Astrocyte (in vitro differentiated cells and primary cell): Measurements from ENCODE around the gene ZNF385C.

ENCODE experiments used
- EZH2 ChIP-seq: IDR thresholded peaks from 2 replicates; pipeline ENCODE4 v1.6.1; 2012; ENCODE audit warnings: mild to moderate bottlenecking, low read length, inconsistent platforms; ENCODE audit not compliant: insufficient read depth
- TF ChIP-seq, protein P1 (sequence below): IDR thresholded peaks from 2 replicates; pipeline ENCODE4 v1.5.1; 2011; ENCODE audit warnings: low read depth, mild to moderate bottlenecking, inconsistent platforms, low read length, moderate library complexity; ENCODE audit not compliant: insufficient read depth

DNA sequence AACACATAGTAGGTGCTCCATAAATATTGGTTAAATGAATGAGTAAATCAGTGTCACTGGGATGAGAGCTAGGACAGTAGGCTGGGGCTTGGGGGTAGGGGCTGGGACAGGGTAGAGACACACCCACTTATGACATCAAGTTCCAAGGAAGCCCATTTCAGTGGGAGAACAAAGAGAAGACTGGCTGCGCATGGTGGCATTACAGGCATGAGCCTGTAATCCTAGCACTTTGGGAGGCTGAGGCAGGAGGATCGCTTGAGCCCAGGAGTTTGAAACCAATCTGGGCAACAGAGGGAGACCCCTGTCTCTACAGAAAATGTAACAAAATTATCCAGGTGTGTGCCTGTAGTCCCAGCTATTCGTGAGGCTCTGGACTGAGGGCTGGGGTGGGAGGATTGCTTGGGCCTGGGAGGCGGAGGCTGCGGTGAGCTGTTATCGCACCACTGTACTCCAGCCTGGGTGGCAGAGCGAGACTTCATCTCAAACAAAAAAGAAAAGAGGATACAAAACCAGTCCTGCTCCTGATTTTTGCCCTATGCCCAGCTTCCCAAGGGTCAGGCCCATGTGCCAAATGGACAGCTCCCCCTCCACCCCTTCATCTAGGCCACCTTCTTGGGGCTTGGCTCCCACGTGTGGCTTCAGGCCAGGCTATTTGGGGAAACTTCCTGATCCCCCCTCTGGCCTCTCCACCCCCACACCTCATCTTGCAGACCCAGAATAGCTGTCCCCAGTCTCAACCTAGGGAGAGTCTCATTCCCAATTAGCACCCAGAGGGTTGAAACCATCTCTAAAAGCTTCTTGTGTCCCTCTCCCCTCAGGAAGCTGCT is 7.1 kb downstream of the ZNF385C start:
- TF ChIP-seq, protein P1, sequence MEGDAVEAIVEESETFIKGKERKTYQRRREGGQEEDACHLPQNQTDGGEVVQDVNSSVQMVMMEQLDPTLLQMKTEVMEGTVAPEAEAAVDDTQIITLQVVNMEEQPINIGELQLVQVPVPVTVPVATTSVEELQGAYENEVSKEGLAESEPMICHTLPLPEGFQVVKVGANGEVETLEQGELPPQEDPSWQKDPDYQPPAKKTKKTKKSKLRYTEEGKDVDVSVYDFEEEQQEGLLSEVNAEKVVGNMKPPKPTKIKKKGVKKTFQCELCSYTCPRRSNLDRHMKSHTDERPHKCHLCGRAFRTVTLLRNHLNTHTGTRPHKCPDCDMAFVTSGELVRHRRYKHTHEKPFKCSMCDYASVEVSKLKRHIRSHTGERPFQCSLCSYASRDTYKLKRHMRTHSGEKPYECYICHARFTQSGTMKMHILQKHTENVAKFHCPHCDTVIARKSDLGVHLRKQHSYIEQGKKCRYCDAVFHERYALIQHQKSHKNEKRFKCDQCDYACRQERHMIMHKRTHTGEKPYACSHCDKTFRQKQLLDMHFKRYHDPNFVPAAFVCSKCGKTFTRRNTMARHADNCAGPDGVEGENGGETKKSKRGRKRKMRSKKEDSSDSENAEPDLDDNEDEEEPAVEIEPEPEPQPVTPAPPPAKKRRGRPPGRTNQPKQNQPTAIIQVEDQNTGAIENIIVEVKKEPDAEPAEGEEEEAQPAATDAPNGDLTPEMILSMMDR, result no peak
- TF ChIP-seq EZH2, result no peak
